C4-2B (cell line): ENCODE results near the gene CIRBP.

Experiments
- CTCF ChIP-seq: fragments of 450-650 bp; conservative IDR thresholded peaks from 2 replicates; pipeline ENCODE4 v1.5.1; 2017; ENCODE audit warnings: mild to moderate bottlenecking
- ZFX ChIP-seq: fragments of 450-650 bp; IDR thresholded peaks from 2 replicates; pipeline ENCODE4 v1.6.1; 2017

GRCh38 chr19:1282588-1283206 lies 13.6 kb downstream of the CIRBP start:
- TF ChIP-seq CTCF (no peak), ZFX (no peak)
